ENCODE results near the gene ARFGEF3.

Gene ARFGEF3

DNA sequence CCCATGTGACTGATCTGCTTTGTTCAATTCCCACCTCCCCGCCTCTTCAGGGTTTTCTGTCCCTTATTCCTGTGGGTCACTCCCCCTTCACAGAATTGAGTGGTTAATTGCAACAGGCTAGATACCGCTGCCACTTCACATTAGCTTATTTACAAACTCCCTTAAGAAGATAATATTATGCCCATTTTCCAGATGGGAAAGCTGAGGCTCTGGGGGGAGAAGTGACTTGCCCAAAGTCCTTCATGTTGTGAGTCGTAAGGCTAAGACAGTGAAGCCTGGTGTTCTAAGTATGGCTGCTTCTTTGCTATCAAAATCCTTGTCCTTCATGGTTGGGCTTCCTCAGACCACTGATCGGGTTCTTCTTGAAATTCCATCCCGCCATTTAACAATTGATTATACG is 96.5 kb downstream of the ARFGEF3 start:
- Histone ChIP-seq H3K27ac (no peak overlapping the region), H3K9me3 (ENCODE audit: low read depth, low read length) (no peaks in the 10 kb centered on the region), H3K9ac (ENCODE audit: insufficient read length) (no peak overlapping the region), H3K36me3 (ENCODE audit: insufficient read depth, low read length) (no peaks in the 10 kb centered on the region), H3K4me3 (no peak overlapping the region)
- no peak for DNase-seq (ENCODE audit: low read depth, low spot score)
- TF ChIP-seq FOXP2 (optimal IDR thresholded peaks at IDR 0.05; ENCODE audit: control extremely low read depth, extremely low read length, insufficient read depth) = no peak
- no peak for TF ChIP-seq EZH2 (IDR thresholded peaks at IDR 0.05)
- no peak for TF ChIP-seq POLR2AphosphoS5 (IDR thresholded peaks at IDR 0.05; ENCODE audit: borderline replicate concordance, low read depth, low read length)

DNA sequence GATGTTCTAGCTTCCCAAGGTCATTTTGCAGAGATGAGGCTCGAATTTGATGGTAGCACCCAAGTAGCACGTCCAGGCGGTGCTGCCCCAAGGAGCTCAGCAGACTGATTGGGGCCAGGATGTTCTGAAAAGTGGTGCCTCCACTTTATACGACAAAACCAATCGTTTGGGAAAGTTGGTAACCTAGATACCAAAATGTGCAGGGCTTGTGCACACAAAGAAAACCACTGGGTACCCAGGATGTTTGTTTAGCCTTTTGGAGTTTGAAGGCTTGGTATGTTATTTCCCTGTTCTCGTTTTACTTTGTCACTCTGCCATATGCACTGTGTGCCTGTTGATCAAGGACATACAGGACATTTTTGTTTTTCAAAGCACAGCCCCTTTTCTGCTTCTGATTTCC is 97.3 kb downstream of the ARFGEF3 start:
- TF ChIP-seq FOXP2 (optimal IDR thresholded peaks at IDR 0.05; ENCODE audit: control extremely low read depth, extremely low read length, insufficient read depth) (no peak), POLR2AphosphoS5 (IDR thresholded peaks at IDR 0.05; ENCODE audit: borderline replicate concordance, low read depth, low read length) (no peak), EZH2 (IDR thresholded peaks at IDR 0.05) (no peak)
- H3K27ac ChIP-seq = no peak overlapping the region
- DNase-seq (ENCODE audit: low read depth, low spot score) = no peak
- no peak overlapping the region for H3K4me3 ChIP-seq
- H3K9ac ChIP-seq (ENCODE audit: insufficient read length) = no peak overlapping the region
- H3K36me3 ChIP-seq (ENCODE audit: insufficient read depth, low read length) = no peaks in the 10 kb centered on the region
- H3K9me3 ChIP-seq (ENCODE audit: low read depth, low read length) = no peaks in the 10 kb centered on the region

DNA sequence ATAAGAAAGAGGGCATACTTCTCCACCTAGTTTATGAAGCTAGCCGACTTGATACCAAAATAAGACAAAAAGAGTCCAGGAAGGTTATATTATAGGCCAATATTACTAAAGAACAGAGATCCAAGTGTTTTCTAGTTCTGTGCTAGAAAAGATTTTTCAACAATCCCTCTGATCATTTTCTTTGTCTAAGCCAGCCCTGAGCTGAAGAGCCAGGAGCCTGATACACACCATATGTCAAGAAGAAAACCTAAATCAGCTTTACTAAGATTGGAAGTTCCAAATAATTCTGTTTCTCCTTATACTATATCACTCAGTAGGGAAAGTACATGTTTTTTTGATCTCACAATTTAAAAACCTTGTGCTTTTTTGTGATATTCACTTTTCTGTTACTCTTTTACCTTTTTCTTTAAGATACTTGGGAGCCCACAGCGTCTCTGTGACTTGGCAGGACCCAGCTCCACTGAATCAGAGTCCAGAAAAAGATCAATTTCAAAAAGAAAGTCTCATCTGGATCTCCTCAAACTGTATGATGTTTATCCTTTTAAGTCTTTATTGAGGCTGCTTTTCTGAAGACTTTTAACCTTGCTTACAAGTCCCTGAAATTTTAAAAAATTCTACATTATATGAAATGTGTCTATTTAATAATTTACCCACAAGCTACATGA is 99.5 kb downstream of the ARFGEF3 start:
- TF ChIP-seq EZH2 (IDR thresholded peaks at IDR 0.05) (no peak), POLR2AphosphoS5 (IDR thresholded peaks at IDR 0.05; ENCODE audit: borderline replicate concordance, low read depth, low read length) (no peak), FOXP2 (optimal IDR thresholded peaks at IDR 0.05; ENCODE audit: control extremely low read depth, extremely low read length, insufficient read depth) (no peak)
- H3K9ac ChIP-seq (ENCODE audit: insufficient read length) = no peak overlapping the region
- no peaks in the 10 kb centered on the region for H3K36me3 ChIP-seq (ENCODE audit: insufficient read depth, low read length)
- no peak overlapping the region for H3K4me3 ChIP-seq
- no peaks in the 10 kb centered on the region for H3K9me3 ChIP-seq (ENCODE audit: low read depth, low read length)
- H3K27ac ChIP-seq = no peak overlapping the region
- no peak for DNase-seq (ENCODE audit: low read depth, low spot score)

DNA sequence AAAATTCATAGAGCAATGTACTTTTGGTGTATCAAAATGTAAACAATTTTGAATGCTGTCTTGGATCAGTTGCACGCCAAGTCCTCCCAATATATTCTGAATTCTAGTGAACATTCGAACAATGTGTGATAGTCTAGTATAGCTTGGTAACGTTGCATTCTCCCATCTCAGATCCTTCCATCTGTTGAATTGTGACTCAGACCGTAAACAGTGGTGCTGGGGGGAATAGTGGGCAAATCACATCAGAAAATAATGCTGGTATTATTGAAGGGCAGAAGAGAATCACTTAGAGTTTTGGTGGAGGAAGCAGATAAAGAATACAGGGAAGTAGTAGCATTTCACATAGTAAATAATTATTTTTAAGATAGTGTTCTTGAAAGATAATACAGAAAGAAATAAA is 102.2 kb downstream of the ARFGEF3 start:
- DNase-seq (ENCODE audit: low read depth, low spot score) = no peak
- no peak overlapping the region for H3K4me3 ChIP-seq
- no peak overlapping the region for H3K27ac ChIP-seq
- no peaks in the 10 kb centered on the region for H3K36me3 ChIP-seq (ENCODE audit: insufficient read depth, low read length)
- no peak for TF ChIP-seq EZH2 (IDR thresholded peaks at IDR 0.05)
- TF ChIP-seq FOXP2 (optimal IDR thresholded peaks at IDR 0.05; ENCODE audit: control extremely low read depth, extremely low read length, insufficient read depth) = no peak
- no peak for TF ChIP-seq POLR2AphosphoS5 (IDR thresholded peaks at IDR 0.05; ENCODE audit: borderline replicate concordance, low read depth, low read length)
- H3K9me3 ChIP-seq (ENCODE audit: low read depth, low read length) = no peaks in the 10 kb centered on the region
- no peak overlapping the region for H3K9ac ChIP-seq (ENCODE audit: insufficient read length)

DNA sequence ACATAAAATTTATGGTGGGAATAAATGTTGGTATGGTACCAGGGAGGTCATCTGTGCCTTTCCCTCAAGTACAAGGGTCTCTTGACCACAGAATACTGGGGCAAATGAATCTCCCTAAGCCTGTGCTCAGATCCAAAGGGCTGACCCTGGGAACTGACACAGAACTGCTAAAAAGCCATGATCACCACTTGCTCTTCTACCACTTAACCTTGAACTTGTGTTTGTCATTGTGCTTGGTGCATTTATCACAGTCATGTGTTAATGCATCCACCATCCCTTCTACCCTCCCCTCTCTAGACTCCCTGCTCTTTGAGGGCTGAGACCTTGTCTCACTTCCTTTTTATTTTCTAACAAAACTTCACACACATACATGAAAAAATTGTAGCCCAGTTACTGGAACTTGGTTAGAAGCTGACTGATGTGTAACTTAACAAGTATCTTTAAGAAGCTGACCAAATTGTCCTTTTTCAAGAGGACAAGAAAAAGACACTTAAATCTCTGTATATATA is 102.7 kb downstream of the ARFGEF3 start:
- no peaks in the 10 kb centered on the region for H3K36me3 ChIP-seq (ENCODE audit: insufficient read depth, low read length)
- H3K9me3 ChIP-seq (ENCODE audit: low read depth, low read length) = no peaks in the 10 kb centered on the region
- TF ChIP-seq FOXP2 (optimal IDR thresholded peaks at IDR 0.05; ENCODE audit: control extremely low read depth, extremely low read length, insufficient read depth) (no peak), POLR2AphosphoS5 (IDR thresholded peaks at IDR 0.05; ENCODE audit: borderline replicate concordance, low read depth, low read length) (no peak), EZH2 (IDR thresholded peaks at IDR 0.05) (no peak)
- H3K9ac ChIP-seq (ENCODE audit: insufficient read length) = no peak overlapping the region
- no peak overlapping the region for H3K27ac ChIP-seq
- H3K4me3 ChIP-seq = no peak overlapping the region
- no peak for DNase-seq (ENCODE audit: low read depth, low spot score)

DNA sequence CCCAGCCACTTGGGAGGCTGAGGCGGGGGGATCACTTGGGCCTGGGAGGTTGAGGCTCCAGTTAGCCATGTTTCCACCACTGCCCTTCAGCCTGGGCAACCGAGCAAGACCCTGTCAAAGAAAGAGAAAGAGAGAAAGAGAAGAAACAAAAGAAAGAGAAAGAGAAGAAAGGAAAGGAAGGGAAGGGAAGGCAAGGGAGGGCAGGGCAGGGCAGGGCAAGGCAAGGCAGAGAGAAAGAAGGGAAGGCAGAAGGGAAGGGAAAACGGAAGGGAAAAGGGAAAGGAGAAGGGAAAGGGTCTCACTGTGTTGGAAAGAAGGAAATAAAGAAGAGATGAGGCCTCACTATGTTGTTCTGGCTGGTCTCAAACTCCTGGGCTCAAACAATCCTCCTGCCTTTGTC is 104.4 kb downstream of the ARFGEF3 start:
- Histone ChIP-seq H3K27ac (no peak overlapping the region), H3K9me3 (ENCODE audit: low read depth, low read length) (no peaks in the 10 kb centered on the region), H3K9ac (ENCODE audit: insufficient read length) (no peak overlapping the region), H3K36me3 (ENCODE audit: insufficient read depth, low read length) (no peaks in the 10 kb centered on the region), H3K4me3 (no peak overlapping the region)
- TF ChIP-seq POLR2AphosphoS5 (IDR thresholded peaks at IDR 0.05; ENCODE audit: borderline replicate concordance, low read depth, low read length) (no peak), FOXP2 (optimal IDR thresholded peaks at IDR 0.05; ENCODE audit: control extremely low read depth, extremely low read length, insufficient read depth) (no peak), EZH2 (IDR thresholded peaks at IDR 0.05) (no peak)
- no peak for DNase-seq (ENCODE audit: low read depth, low spot score)

DNA sequence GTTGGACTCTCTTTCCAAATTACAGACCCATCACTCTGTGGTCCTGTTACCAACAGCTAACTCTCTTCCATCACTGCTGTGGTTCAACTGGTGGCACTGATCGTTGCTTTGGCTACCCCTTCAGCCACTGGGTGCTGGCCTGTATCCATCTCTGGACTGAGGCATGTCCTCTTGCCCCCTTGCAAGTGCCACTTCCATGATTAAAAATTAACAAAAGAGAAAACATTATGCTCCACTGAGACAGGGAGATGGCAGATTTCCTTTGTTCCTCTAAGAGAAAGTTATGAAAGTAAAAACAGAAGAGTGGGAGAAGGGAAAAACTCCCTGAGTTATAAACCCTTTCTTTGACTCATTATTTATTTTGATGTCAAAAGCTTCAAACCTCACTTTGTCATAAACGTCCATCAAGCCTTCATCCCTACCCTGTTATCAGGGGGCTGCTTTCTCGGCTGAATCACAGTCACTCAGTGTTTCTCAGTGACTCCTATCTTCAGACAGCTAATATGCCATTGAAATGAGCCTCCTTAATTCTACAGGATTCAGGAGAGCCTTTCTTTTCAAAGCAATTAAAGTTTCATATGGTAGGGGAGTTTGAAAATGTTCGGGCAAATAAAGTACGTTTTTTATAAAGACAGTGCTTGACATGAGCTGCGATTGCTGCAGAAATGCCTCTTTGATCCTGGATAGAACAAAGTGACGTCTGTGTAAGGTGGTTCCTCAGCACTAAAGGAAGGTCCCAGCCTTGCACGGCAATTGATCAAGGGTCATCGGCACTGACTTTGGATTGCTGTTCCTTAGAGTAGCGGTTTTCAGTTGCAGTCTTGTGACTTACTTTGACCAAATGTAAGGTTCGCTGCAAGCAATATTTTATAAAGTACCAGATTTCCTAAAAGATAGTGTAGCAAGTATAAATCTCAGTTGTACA is 106.5 kb downstream of the ARFGEF3 start:
- DNase-seq (ENCODE audit: low read depth, low spot score) = no peak
- no peaks in the 10 kb centered on the region for H3K9me3 ChIP-seq (ENCODE audit: low read depth, low read length)
- H3K9ac ChIP-seq (ENCODE audit: insufficient read length) = no peak overlapping the region
- no peak overlapping the region for H3K27ac ChIP-seq
- H3K36me3 ChIP-seq (ENCODE audit: insufficient read depth, low read length) = no peaks in the 10 kb centered on the region
- TF ChIP-seq FOXP2 (optimal IDR thresholded peaks at IDR 0.05; ENCODE audit: control extremely low read depth, extremely low read length, insufficient read depth) = no peak
- TF ChIP-seq POLR2AphosphoS5 (IDR thresholded peaks at IDR 0.05; ENCODE audit: borderline replicate concordance, low read depth, low read length) = no peak
- TF ChIP-seq EZH2 (IDR thresholded peaks at IDR 0.05) = no peak
- no peak overlapping the region for H3K4me3 ChIP-seq

DNA sequence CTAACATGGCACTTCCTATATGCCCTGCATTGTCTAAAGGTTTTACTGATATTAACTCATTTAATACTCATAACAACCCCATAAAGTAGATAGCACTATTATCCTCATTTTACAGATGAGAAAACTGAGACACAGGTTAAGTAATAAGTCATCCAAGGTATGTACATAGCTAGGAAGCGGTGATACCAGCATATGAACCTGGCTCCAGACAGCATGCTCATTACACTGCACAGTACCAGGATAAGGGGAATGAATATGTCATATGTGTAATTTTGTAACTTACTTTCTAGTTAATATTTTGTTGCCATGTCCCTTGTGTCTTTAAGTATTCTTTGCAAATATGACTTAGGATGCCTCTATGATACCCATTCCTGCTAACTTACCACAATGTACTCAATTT is 109.7 kb downstream of the ARFGEF3 start:
- H3K27ac ChIP-seq = no peak overlapping the region
- no peak for TF ChIP-seq FOXP2 (optimal IDR thresholded peaks at IDR 0.05; ENCODE audit: control extremely low read depth, extremely low read length, insufficient read depth)
- no peak for TF ChIP-seq EZH2 (IDR thresholded peaks at IDR 0.05)
- TF ChIP-seq POLR2AphosphoS5 (IDR thresholded peaks at IDR 0.05; ENCODE audit: borderline replicate concordance, low read depth, low read length) = no peak
- no peak for DNase-seq (ENCODE audit: low read depth, low spot score)

More for the DNA sequence above, 109.7 kb downstream of the ARFGEF3 start:
- Histone ChIP-seq H3K9ac (ENCODE audit: insufficient read length) (no peak overlapping the region), H3K9me3 (ENCODE audit: low read depth, low read length) (no peaks in the 10 kb centered on the region), H3K4me3 (no peak overlapping the region), H3K36me3 (ENCODE audit: insufficient read depth, low read length) (no peaks in the 10 kb centered on the region)
